NCI-H1694 treated with DMSO at 0.1 percent for 48 hours (cell line): ENCODE results near the gene GIN1.
A peak's percentile ranks its signal among the peaks of the same experiment; 100 is the strongest.
"Not testable (repeated sequence)": the region's sequence is repeated elsewhere in the genome, so short reads cannot be mapped to it uniquely, and the experiment has no call there.

Experiments
- DNase-seq: peaks from one replicate; lab custom pipeline; 2025; lab: John Stamatoyannopoulos, UW

The GIN1 gene

GRCh38 chr5:103109277-103109676, 10.7 kb downstream of the GIN1 start:
- DNase-seq, result no peak

GRCh38 chr5:103108086-103108485, 11.9 kb downstream of the GIN1 start:
- no peak for DNase-seq

GRCh38 chr5:103102234-103102633, 17.7 kb downstream of the GIN1 start:
- DNase-seq, result no peak

GRCh38 chr5:103101079-103101750, 18.7 kb downstream of the GIN1 start:
- DNase-seq, result no peak

- no peak for DNase-seq
These were observed 20.9 kb downstream of the GIN1 start for GRCh38 chr5:103098993-103099392.

- DNase-seq, result no peak
These were observed 25.2 kb downstream of the GIN1 start for GRCh38 chr5:103094737-103095136.

GRCh38 chr5:103093727-103094126, 26.2 kb downstream of the GIN1 start:
- DNase-seq, result no peak

GRCh38 chr5:103092676-103093075, 27.3 kb downstream of the GIN1 start:
- no peak for DNase-seq

GRCh38 chr5:103090791-103091190, 29.1 kb downstream of the GIN1 start:
- no peak for DNase-seq

- no peak for DNase-seq
These were observed 30.7 kb downstream of the GIN1 start for GRCh38 chr5:103089272-103089671.

- DNase-seq, result no peak
These were observed 33.4 kb downstream of the GIN1 start for GRCh38 chr5:103086547-103086946.

- no peak for DNase-seq
These were observed 40.1 kb downstream of the GIN1 start for GRCh38 chr5:103079796-103080195.

GRCh38 chr5:103075442-103075841, 44.5 kb downstream of the GIN1 start:
- DNase-seq, result no peak

GRCh38 chr5:103073500-103073899, 46.4 kb downstream of the GIN1 start:
- not testable (repeated sequence) for DNase-seq

GRCh38 chr5:103066326-103066725, 53.6 kb downstream of the GIN1 start:
- no peak for DNase-seq

- DNase-seq, result no peak
These were observed 59.4 kb downstream of the GIN1 start for GRCh38 chr5:103060424-103060954.

- DNase-seq, result no peak
These were observed 60.4 kb downstream of the GIN1 start for GRCh38 chr5:103059525-103059924.

GRCh38 chr5:103057208-103058130, 62.5 kb downstream of the GIN1 start:
- no peak for DNase-seq

GRCh38 chr5:103046706-103047105, 73.2 kb downstream of the GIN1 start:
- not testable (repeated sequence) for DNase-seq

- DNase-seq, result peak; percentile 71
These were observed 78.8 kb downstream of the GIN1 start for GRCh38 chr5:103041071-103041676.

- no peak for DNase-seq
These were observed 82.1 kb downstream of the GIN1 start for GRCh38 chr5:103037673-103038455.

GRCh38 chr5:103036601-103037000, 83.3 kb downstream of the GIN1 start:
- DNase-seq, result no peak
